IPS-18a (cell line): ENCODE results near the gene FBXO38.

Experiments
- H3K27ac ChIP-seq: one replicate; pipeline ENCODE4 v1.5.1; 2013; ENCODE audit warnings: low read length
- H3K27me3 ChIP-seq: one replicate; pipeline ENCODE4 v1.6.1; 2013; ENCODE audit warnings: mild to moderate bottlenecking, low read length; ENCODE audit not compliant: control insufficient read depth, insufficient read depth
- H3K36me3 ChIP-seq: one replicate; pipeline ENCODE4 v1.6.1; 2013; ENCODE audit warnings: low read depth, low read length; ENCODE audit not compliant: control insufficient read depth
- H3K4me1 ChIP-seq: one replicate; pipeline ENCODE4 v1.6.1; 2013; ENCODE audit warnings: low read depth, low read length; ENCODE audit not compliant: control insufficient read depth
- H3K4me3 ChIP-seq: one replicate; pipeline ENCODE4 v1.5.1; 2013; ENCODE audit warnings: low read length
- H3K9ac ChIP-seq: one replicate; pipeline ENCODE4 v1.6.1; 2013; ENCODE audit warnings: mild to moderate bottlenecking, low read length, moderate library complexity
- H3K9me3 ChIP-seq: one replicate; pipeline ENCODE4 v1.6.1; 2013; ENCODE audit warnings: low read depth, low read length; ENCODE audit not compliant: control insufficient read depth

FBXO38 gene

GRCh38 chr5:148386041-148386440 is 2.3 kb downstream of the FBXO38 start:
- no peaks in the 10 kb centered on the region for H3K27me3 ChIP-seq
- H3K9ac ChIP-seq: no peak overlapping the region
- no peak overlapping the region for H3K27ac ChIP-seq
- peaks cover 11% of the 10 kb centered on the region for H3K4me1 ChIP-seq
- no peaks in the 10 kb centered on the region for H3K36me3 ChIP-seq
- H3K4me3 ChIP-seq: no peak overlapping the region
- H3K9me3 ChIP-seq: no peaks in the 10 kb centered on the region

GRCh38 chr5:148387325-148387724 is 3.6 kb downstream of the FBXO38 start:
- peaks cover 14% of the 10 kb centered on the region for H3K4me1 ChIP-seq
- H3K4me3 ChIP-seq: no peak overlapping the region
- no peak overlapping the region for H3K9ac ChIP-seq
- H3K36me3 ChIP-seq: no peaks in the 10 kb centered on the region
- no peaks in the 10 kb centered on the region for H3K27me3 ChIP-seq
- H3K27ac ChIP-seq: no peak overlapping the region
- H3K9me3 ChIP-seq: no peaks in the 10 kb centered on the region

GRCh38 chr5:148388696-148389095 is 4.9 kb downstream of the FBXO38 start:
- Histone ChIP-seq H3K27ac (no peak overlapping the region), H3K9me3 (no peaks in the 10 kb centered on the region), H3K4me1 (peaks cover 19% of the 10 kb centered on the region), H3K27me3 (no peaks in the 10 kb centered on the region), H3K4me3 (no peak overlapping the region), H3K36me3 (no peaks in the 10 kb centered on the region), H3K9ac (no peak overlapping the region)

- Histone ChIP-seq H3K27me3 (no peaks in the 10 kb centered on the region), H3K36me3 (peaks cover 6% of the 10 kb centered on the region), H3K9me3 (no peaks in the 10 kb centered on the region), H3K27ac (no peak overlapping the region), H3K9ac (no peak overlapping the region), H3K4me1 (peaks cover 15% of the 10 kb centered on the region), H3K4me3 (no peak overlapping the region)
These were observed 7.2 kb downstream of the FBXO38 start for GRCh38 chr5:148390914-148391313.

- H3K4me3 ChIP-seq: no peak overlapping the region
These were observed 7.7 kb downstream of the FBXO38 start for GRCh38 chr5:148391422-148391821.

GRCh38 chr5:148393390-148393741 is 9.6 kb downstream of the FBXO38 start:
- Histone ChIP-seq H3K4me3 (peak overlapping the region; percentile 0), H3K9ac (peak overlapping the region; percentile 0), H3K9me3 (no peaks in the 10 kb centered on the region), H3K27ac (no peak overlapping the region), H3K36me3 (peaks cover 6% of the 10 kb centered on the region), H3K27me3 (no peaks in the 10 kb centered on the region), H3K4me1 (peaks cover 27% of the 10 kb centered on the region)

More at GRCh38 chr5:148391422-148391821, 7.7 kb downstream of the FBXO38 start:
- Histone ChIP-seq H3K27me3 (no peaks in the 10 kb centered on the region), H3K9ac (no peak overlapping the region), H3K9me3 (no peaks in the 10 kb centered on the region), H3K27ac (no peak overlapping the region), H3K36me3 (peaks cover 6% of the 10 kb centered on the region), H3K4me1 (peaks cover 15% of the 10 kb centered on the region)

GRCh38 chr5:148394587-148395019 is 10.8 kb downstream of the FBXO38 start:
- no peak overlapping the region for H3K27ac ChIP-seq
- no peak overlapping the region for H3K9ac ChIP-seq
- no peak overlapping the region for H3K4me3 ChIP-seq
- no peaks in the 10 kb centered on the region for H3K27me3 ChIP-seq
- H3K9me3 ChIP-seq: no peaks in the 10 kb centered on the region
- peaks cover 12% of the 10 kb centered on the region for H3K36me3 ChIP-seq
- peaks cover 38% of the 10 kb centered on the region for H3K4me1 ChIP-seq

- Histone ChIP-seq H3K9me3 (no peaks in the 10 kb centered on the region), H3K4me3 (no peak overlapping the region), H3K27ac (no peak overlapping the region), H3K36me3 (peaks cover 16% of the 10 kb centered on the region), H3K4me1 (peaks cover 38% of the 10 kb centered on the region), H3K27me3 (no peaks in the 10 kb centered on the region), H3K9ac (no peak overlapping the region)
These were observed 11.3 kb downstream of the FBXO38 start for GRCh38 chr5:148395031-148395430.

- Histone ChIP-seq H3K27ac (peak overlapping the region; percentile 93), H3K9ac (peak overlapping the region; percentile 79), H3K4me1 (peaks cover 30% of the 10 kb centered on the region), H3K4me3 (peak overlapping the region; percentile 22), H3K27me3 (no peaks in the 10 kb centered on the region), H3K9me3 (no peaks in the 10 kb centered on the region), H3K36me3 (peaks cover 43% of the 10 kb centered on the region)
These were observed 14.3 kb downstream of the FBXO38 start for GRCh38 chr5:148397968-148398595.

GRCh38 chr5:148398698-148399121 is 15.0 kb downstream of the FBXO38 start:
- Histone ChIP-seq H3K27me3 (no peaks in the 10 kb centered on the region), H3K36me3 (peaks cover 49% of the 10 kb centered on the region), H3K27ac (peak overlapping the region; percentile 93)

GRCh38 chr5:148401604-148402003 is 17.8 kb downstream of the FBXO38 start:
- Histone ChIP-seq H3K9me3 (no peaks in the 10 kb centered on the region), H3K36me3 (peaks cover 64% of the 10 kb centered on the region), H3K9ac (no peak overlapping the region)

More at GRCh38 chr5:148398698-148399121, 15.0 kb downstream of the FBXO38 start:
- Histone ChIP-seq H3K4me3 (peak overlapping the region; percentile 22), H3K4me1 (peaks cover 26% of the 10 kb centered on the region), H3K9me3 (no peaks in the 10 kb centered on the region), H3K9ac (peak overlapping the region; percentile 79)

GRCh38 chr5:148403344-148403743 is 19.6 kb downstream of the FBXO38 start:
- no peaks in the 10 kb centered on the region for H3K9me3 ChIP-seq
- peaks cover 76% of the 10 kb centered on the region for H3K36me3 ChIP-seq
- no peak overlapping the region for H3K9ac ChIP-seq
- no peaks in the 10 kb centered on the region for H3K27me3 ChIP-seq
- H3K4me3 ChIP-seq: no peak overlapping the region
- H3K27ac ChIP-seq: no peak overlapping the region
- peaks cover 11% of the 10 kb centered on the region for H3K4me1 ChIP-seq

More at GRCh38 chr5:148401604-148402003, 17.8 kb downstream of the FBXO38 start:
- no peak overlapping the region for H3K4me3 ChIP-seq
- H3K27me3 ChIP-seq: no peaks in the 10 kb centered on the region
- H3K4me1 ChIP-seq: peaks cover 23% of the 10 kb centered on the region
- H3K27ac ChIP-seq: no peak overlapping the region
